ENCODE results near the gene ADAMTSL2.

ADAMTSL2 gene

DNA sequence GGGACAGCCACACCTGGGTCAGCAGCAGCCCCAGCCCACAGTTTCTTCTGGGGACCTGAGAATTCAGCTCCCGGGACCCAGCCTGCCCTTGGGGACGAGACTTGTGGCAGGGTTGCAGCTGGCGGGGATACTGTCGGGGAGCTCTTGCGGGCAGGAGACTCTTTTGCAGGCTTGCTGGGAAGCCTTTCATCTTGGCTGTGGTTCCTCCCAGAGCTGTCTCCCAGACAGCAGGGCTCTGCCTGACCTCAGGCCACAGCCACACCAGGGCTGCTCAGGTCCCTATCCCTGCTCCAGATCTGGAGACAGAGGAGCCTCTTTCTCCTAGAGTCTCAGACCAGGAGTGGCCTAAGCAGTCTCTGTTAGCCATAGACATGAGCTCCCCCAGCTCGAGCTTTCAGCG lies 5.0 kb upstream of the ADAMTSL2 start:
- TF ChIP-seq, protein P1, sequence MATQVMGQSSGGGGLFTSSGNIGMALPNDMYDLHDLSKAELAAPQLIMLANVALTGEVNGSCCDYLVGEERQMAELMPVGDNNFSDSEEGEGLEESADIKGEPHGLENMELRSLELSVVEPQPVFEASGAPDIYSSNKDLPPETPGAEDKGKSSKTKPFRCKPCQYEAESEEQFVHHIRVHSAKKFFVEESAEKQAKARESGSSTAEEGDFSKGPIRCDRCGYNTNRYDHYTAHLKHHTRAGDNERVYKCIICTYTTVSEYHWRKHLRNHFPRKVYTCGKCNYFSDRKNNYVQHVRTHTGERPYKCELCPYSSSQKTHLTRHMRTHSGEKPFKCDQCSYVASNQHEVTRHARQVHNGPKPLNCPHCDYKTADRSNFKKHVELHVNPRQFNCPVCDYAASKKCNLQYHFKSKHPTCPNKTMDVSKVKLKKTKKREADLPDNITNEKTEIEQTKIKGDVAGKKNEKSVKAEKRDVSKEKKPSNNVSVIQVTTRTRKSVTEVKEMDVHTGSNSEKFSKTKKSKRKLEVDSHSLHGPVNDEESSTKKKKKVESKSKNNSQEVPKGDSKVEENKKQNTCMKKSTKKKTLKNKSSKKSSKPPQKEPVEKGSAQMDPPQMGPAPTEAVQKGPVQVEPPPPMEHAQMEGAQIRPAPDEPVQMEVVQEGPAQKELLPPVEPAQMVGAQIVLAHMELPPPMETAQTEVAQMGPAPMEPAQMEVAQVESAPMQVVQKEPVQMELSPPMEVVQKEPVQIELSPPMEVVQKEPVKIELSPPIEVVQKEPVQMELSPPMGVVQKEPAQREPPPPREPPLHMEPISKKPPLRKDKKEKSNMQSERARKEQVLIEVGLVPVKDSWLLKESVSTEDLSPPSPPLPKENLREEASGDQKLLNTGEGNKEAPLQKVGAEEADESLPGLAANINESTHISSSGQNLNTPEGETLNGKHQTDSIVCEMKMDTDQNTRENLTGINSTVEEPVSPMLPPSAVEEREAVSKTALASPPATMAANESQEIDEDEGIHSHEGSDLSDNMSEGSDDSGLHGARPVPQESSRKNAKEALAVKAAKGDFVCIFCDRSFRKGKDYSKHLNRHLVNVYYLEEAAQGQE (IDR thresholded peaks at IDR 0.05; ENCODE audit: insufficient read depth in 1 of 2, low read depth in 2 of 2, low read length in 2 of 2) = no peak

DNA sequence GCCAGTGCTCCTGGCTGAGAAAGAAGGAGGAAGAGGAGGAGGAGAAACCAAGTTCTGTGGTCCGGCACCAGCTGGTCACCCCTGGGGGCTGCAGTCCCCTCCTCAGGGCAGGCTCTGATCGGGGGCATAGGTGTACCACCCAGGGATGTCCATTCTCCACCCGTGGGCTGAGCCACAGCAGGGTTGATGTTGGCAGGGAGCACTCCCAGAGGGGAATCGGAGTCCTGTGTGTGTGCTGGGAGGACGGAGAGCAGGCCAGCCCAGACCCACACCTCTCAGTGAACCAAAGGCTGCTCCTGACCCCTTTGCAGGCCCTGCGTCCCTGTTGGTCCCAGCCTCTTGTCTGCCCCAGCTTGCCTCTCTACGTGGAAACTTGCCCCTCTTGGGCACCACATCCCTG lies 4.6 kb upstream of the ADAMTSL2 start:
- TF ChIP-seq TAF1 (IDR thresholded peaks at IDR 0.05; ENCODE audit: borderline replicate concordance, insufficient read depth, low read length) = no peak
- TF ChIP-seq POLR2AphosphoS5 (IDR thresholded peaks at IDR 0.05; ENCODE audit: low read depth, low read length) = no peak

DNA sequence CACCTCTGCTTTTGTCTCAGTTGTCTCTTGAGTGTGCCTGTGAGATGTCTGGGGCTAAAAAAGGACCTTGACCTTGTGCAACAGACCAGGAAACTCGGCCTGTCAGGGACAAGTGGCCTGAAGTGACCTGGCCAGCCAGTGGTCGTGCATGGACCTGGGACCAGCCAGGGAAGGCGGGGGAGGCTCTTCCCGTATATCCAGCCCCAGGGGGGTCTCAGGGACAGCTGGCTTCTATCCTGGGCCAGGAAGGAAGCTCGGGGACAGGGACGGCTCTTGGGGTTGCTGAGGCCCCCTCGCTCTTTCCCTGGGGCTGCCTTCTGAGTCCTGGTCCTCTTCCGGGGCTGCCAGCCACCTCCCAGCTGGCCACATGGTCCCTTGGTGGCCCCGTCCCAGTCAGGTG lies 3.2 kb upstream of the ADAMTSL2 start:
- TF ChIP-seq SIN3A (IDR thresholded peaks at IDR 0.05; ENCODE audit: borderline replicate concordance, insufficient read depth, low read length) (no peak), TAF1 (IDR thresholded peaks at IDR 0.05; ENCODE audit: borderline replicate concordance, insufficient read depth, low read length) (no peak), POLR2AphosphoS5 (IDR thresholded peaks at IDR 0.05; ENCODE audit: low read depth, low read length) (no peak), FOXP2 (optimal IDR thresholded peaks at IDR 0.05; ENCODE audit: borderline replicate concordance, extremely low read depth, extremely low read length, insufficient read depth) (no peak)
- TF ChIP-seq, protein P1 (IDR thresholded peaks at IDR 0.05; ENCODE audit: insufficient read depth in 1 of 2, low read depth in 2 of 2, low read length in 2 of 2) = no peak

DNA sequence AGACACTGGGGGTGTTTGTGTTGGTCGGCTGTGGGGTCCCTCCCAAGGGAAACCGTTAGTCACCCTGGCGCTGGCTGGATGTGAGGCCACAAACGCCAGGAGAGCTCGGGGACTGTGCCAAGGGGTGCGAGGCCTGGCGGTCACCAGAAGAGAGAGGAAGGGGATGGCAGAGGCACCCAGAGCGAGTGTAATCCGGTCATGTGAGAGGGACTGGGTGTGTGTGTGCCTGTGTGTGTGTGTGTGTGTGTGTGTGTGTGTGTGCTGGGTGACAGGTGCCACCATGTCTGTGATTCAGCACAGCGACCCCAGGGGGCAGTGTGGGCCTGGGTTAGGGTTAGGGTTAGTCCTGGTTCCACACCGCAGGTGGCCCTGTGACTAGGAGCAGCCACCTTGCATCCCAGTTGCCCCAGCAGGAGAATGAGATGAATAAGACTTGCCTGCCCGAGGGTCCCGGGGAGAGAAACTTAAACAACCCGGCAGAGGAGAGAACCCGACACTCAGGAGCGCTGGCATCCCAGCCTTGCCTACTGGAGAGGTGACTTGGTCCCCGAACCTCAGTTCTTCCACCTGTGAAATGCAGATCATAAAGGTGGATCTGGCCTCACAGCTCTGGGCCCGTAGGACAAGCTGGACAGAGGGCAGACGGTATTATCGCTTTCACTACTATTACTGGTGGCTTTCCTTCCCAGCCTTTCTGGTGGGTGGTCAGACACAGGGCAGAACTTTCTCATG lies 1.4 kb upstream of the ADAMTSL2 start:
- TF ChIP-seq POLR2AphosphoS5 (IDR thresholded peaks at IDR 0.05; ENCODE audit: low read depth, low read length) (no peak), TAF1 (IDR thresholded peaks at IDR 0.05; ENCODE audit: borderline replicate concordance, insufficient read depth, low read length) (no peak), SIN3A (IDR thresholded peaks at IDR 0.05; ENCODE audit: borderline replicate concordance, insufficient read depth, low read length) (no peak), FOXP2 (optimal IDR thresholded peaks at IDR 0.05; ENCODE audit: borderline replicate concordance, extremely low read depth, extremely low read length, insufficient read depth) (no peak)
- TF ChIP-seq, protein P1 (IDR thresholded peaks at IDR 0.05; ENCODE audit: insufficient read depth in 1 of 2, low read depth in 2 of 2, low read length in 2 of 2) = no peak

DNA sequence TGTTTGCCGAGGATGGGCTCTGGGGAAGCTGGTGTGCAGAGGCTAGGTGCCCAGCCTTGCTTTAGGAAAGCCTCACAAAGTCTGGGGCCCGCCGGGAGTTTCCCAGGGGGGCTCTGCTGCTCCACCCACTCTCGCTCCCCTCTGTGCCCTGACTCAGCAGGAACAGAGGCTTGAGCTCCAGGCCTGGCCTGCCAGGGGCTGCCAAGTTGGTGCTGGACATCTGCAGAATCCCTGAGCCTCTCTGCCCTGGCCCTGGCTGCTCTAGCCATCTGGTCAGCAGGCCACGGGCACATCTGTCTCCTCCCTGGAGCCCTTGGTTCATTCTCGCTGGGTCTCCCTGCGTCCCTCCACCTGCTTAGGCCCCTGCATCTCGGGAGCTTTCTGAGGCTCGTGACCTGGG lies 647 bp upstream of the ADAMTSL2 start:
- no peak for TF ChIP-seq FOXP2 (optimal IDR thresholded peaks at IDR 0.05; ENCODE audit: borderline replicate concordance, extremely low read depth, extremely low read length, insufficient read depth)
- TF ChIP-seq, protein P1 (IDR thresholded peaks at IDR 0.05; ENCODE audit: insufficient read depth in 1 of 2, low read depth in 2 of 2, low read length in 2 of 2) = no peak
- TF ChIP-seq SIN3A (IDR thresholded peaks at IDR 0.05; ENCODE audit: borderline replicate concordance, insufficient read depth, low read length) = no peak
- no peak for TF ChIP-seq TAF1 (IDR thresholded peaks at IDR 0.05; ENCODE audit: borderline replicate concordance, insufficient read depth, low read length)
- TF ChIP-seq POLR2AphosphoS5 (IDR thresholded peaks at IDR 0.05; ENCODE audit: low read depth, low read length) = no peak
